Measurements from ENCODE around the gene CACNA1I.

DNA sequence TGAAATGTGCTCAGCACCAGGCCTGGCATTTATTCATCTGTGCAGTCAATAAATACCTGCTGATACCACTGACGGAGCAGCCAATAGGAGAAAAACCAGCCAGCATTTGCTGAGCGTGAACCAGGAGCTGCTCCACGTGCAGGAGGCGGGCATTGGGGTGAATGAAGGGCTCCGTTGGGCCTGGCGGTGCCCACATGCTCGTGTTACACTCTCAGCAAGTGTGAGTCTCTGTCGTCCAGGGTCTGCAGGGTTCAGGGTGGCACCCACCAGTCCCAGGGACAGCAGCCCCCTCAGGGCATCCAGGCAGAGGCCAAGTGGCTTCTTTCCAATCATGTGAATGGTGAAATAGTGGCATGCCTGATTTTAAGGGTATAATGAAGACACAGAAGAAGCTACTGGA is 33.8 kb upstream of the CACNA1I start:
- TF ChIP-seq CTCF (IDR thresholded peaks at IDR 0.05) (no peak), EZH2 (IDR thresholded peaks at IDR 0.05; ENCODE audit: borderline replicate concordance, insufficient read depth, low read depth, low read length, poor library complexity, severe bottlenecking) (no peak)

Measured in B cell (primary cell).